AG04449 (cell line): ENCODE data around the gene SOCS1.

Experiments used
- CTCF ChIA-PET: fragments of 350-600 bp; formaldehyde crosslinking; extraction: SDS; loops from one replicate; lab custom pipeline; 2021; ENCODE audit warnings: antibody characterized with exemption; lab: Yijun Ruan, JAX
- POLR2A ChIA-PET: fragments of 400-600, 350-600 bp; formaldehyde crosslinking; extraction: SDS; loops from one replicate; lab custom pipeline; 2020; ENCODE audit warnings: antibody characterized with exemption, inconsistent platforms; lab: Yijun Ruan, JAX
- DNase-seq: peaks from one replicate; pipeline ENCODE4 v3.0.0-alpha.2; 2010; ENCODE audit warnings: low read depth, low spot score
- H3K4me3 ChIP-seq: 2 replicates; pipeline ENCODE4 v1.5.1; 2011; ENCODE audit warnings: low read depth, mild to moderate bottlenecking, control low read depth, low read length
- TF ChIP-seq, protein P1 (sequence below): IDR thresholded peaks from one replicate; pipeline ENCODE4 v1.5.1; 2011; ENCODE audit warnings: mild to moderate bottlenecking, moderate library complexity, low read length, control low read depth, inconsistent platforms; ENCODE audit not compliant: insufficient read depth; ENCODE audit errors: missing control alignments

Gene SOCS1

DNA sequence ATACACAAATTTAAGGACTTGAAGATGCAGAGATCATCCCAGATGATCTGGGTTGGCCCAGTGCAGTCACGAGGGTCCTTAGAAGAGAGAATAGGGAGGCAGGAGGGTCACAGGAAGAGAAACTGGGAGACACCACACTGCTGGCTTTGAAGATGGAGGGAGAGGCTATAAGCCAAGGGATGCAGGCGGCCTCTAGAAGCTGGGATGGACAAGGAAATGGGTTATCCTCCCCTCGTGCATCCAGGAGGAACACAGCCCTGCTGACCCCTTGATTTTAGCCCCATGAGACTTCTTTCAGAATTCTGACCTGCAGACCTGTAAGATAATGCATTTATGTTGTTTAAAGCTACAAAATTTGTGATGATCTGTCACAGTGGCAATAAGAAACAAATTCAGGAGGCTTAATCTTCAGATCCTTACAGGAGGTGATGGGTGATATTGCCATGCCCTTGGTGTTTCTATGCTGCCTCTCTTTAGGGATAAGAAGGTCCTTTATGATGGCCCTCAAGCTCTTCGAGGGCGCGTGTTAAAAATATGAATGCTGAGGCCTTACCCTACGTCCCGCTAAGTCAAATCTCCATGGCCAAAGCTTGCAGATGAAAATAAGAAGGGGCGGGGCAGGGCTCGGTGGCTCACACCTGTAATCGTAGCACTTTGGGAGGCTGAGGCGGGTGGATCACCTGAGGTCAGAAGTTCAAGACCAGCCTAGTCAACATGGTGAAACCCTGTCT, 21.8 kb upstream of the SOCS1 start:
- ChIA-PET POLR2A (no interaction called here), CTCF (interaction anchor here (1.0 to 1.2 kb wide), 3 partner anchors 17 to 79 kb away, joined by 3 to 4 read pairs (median 3); no protein-coding TSS in a partner anchor)
- no peak for DNase-seq
- H3K4me3 ChIP-seq: no peak overlapping the region
- TF ChIP-seq, protein P1, sequence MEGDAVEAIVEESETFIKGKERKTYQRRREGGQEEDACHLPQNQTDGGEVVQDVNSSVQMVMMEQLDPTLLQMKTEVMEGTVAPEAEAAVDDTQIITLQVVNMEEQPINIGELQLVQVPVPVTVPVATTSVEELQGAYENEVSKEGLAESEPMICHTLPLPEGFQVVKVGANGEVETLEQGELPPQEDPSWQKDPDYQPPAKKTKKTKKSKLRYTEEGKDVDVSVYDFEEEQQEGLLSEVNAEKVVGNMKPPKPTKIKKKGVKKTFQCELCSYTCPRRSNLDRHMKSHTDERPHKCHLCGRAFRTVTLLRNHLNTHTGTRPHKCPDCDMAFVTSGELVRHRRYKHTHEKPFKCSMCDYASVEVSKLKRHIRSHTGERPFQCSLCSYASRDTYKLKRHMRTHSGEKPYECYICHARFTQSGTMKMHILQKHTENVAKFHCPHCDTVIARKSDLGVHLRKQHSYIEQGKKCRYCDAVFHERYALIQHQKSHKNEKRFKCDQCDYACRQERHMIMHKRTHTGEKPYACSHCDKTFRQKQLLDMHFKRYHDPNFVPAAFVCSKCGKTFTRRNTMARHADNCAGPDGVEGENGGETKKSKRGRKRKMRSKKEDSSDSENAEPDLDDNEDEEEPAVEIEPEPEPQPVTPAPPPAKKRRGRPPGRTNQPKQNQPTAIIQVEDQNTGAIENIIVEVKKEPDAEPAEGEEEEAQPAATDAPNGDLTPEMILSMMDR: no peak

DNA sequence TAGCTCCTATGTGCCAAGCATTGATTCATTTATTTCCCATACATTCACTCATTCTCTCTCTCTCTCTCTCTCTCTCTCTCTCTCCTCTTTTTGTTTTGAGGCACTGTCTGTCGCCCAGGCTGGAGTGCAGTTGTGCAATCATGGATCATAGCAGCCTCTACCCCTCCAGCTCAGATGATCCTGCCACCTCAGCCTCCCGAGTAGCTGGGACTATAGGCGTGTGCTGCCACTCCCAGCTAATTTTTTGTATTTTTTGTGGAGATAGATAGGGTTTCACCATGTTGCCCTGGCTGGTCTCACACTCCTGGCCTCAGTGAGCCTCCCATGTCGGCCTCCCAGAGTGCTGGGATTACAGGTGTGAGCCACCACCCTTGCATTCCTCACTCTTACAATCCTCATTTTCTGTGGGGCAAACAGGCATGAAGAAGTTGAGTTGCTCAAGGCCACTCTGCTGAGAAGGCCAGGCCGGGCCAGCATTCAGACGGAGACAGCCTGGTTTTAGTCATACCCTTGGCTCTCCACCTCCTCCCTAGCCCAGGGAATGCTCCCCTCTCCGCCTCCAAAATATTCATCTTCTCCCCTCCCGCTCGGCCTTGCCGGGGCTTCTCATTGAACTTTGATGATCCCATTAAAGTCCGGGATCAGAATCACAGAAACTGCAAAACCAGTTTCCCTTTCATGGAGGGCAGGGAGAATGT, 21.0 kb upstream of the SOCS1 start:
- no peak for DNase-seq
- TF ChIP-seq, protein P1: no peak
- CTCF ChIA-PET: interaction anchor here (1.0 to 1.5 kb wide), 5 partner anchors 16 to 80 kb away, joined by 3 to 4 read pairs (median 3); no protein-coding TSS in a partner anchor
- H3K4me3 ChIP-seq: no peak overlapping the region
- POLR2A ChIA-PET: interaction anchor here (1.2 kb wide), 1 partner anchor 21 kb away, joined by 3 read pairs; the partner anchor contains the start of gene SOCS1

DNA sequence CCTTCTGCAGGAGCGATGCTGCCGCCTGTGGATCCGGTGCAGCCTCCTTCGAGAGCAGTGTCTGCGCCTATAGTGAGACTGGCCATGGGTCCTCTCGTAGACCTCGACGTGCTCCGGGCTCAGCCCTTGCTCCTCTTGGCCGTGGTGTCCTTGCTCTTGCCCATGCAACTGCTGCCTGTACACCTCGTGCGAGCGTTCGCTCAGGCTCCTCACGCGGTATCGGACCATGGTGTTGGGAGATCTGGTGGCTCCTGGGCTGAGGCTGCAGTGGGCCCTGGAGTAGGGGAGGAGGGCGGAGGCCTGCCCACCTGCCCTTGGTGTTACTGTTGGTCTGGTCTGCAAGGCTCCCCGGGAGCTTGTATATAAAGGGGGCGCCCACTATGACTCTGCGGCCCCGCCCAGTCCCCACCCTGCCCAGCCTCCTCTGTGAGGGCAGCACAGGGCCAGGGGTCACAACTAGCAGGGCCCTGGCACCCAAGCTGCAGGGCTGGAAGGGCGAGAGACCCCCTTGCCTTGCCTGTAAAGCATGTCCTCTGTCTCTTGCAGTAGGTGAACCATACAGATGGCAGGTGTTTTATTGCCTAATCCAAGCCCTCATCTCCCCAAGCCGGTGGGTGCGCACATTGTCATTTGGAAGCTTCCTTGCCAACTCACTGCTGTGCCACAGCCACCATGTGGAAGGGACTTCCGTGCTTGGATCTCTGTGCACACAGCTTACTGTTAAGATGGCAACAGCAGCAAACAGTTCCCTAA, 20.3 kb upstream of the SOCS1 start, which contains the start of gene PRM2:
Gene PRM2, minus strand, starts transcription at position 338 of the 753 bp plus-strand sequence. Its CDS starts 110 bp downstream, at position 228.
- POLR2A ChIA-PET: interaction anchor here (1.2 kb wide), 1 partner anchor 20 kb away, joined by 3 read pairs; the partner anchor contains the start of gene SOCS1
- CTCF ChIA-PET: interaction anchor here (1.0 to 1.5 kb wide), 2 partner anchors 19 to 80 kb away, joined by 3 to 4 read pairs; no protein-coding TSS in a partner anchor
- no peak for DNase-seq
- TF ChIP-seq, protein P1: no peak
- no peak within 1 kb of the TSS for H3K4me3 ChIP-seq

GRCh38 chr16:11274964-11275363, 19.0 kb upstream of the SOCS1 start:
- no peak for DNase-seq
- ChIA-PET POLR2A (no interaction called here), CTCF (interaction anchor here (2.2 kb wide), 1 partner anchor 8 kb away, joined by 8 read pairs; no protein-coding TSS in a partner anchor)
- TF ChIP-seq, protein P1: no peak
- H3K4me3 ChIP-seq: no peak overlapping the region

DNA sequence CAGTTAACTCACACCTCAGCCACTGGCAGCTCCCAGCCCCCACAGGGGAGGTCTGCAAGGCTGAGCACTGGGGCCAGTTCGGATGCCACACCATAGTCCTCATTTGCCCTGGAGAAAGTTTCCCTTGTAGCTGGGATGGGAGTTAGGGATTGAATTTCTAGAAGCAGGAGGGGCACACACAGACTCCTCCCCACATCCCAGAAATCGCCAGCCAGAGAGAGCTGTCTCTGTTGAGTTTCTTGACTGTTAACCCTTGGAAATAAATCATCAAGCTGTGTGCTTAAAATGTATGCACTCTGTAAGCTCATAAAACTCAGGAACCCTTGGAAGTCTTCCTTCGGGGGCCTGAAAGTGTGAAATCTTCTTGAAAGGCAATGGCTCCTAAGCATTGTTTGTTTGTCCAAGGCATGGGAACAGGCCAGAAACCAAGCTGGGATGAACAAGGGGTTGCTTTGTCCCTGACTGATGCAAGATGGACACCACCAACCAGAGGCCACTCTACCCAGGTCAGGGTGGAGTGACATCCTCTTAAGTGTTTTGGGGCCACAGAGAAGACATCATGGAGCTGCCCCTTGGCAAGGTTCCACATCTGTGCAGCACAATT, 17.8 kb upstream of the SOCS1 start:
- ChIA-PET POLR2A (interaction anchor here (1.4 kb wide), 1 partner anchor 18 kb away, joined by 5 read pairs; no protein-coding TSS in a partner anchor), CTCF (interaction anchor here (0.8 to 2.7 kb wide), 4 partner anchors 9 to 19 kb away, joined by 3 to 12 read pairs (median 8); partner anchors contain the start of gene SOCS1)
- no peak for DNase-seq
- TF ChIP-seq, protein P1: no peak
- no peak overlapping the region for H3K4me3 ChIP-seq
